Medulla oblongata (tissue), 1 donor: ENCODE measurements around the gene EML4.
A peak's percentile ranks its signal among the peaks of the same experiment; 100 is the strongest.
"Not testable (repeated sequence)": the region's sequence is repeated elsewhere in the genome, so short reads cannot be mapped to it uniquely, and the experiment has no call there.

Experiments used
- DNase-seq: peaks from one replicate; pipeline ENCODE4 v3.0.0-alpha.2; 2015; ENCODE audit errors: extremely low spot score

EML4 gene

GRCh38 chr2:42333579-42333978, 164.4 kb downstream of the EML4 start:
- no peak for DNase-seq

- DNase-seq, result no peak
Observed at GRCh38 chr2:42334220-42334619, 165.1 kb downstream of the EML4 start.

GRCh38 chr2:42334865-42335264, 165.7 kb downstream of the EML4 start:
- DNase-seq, result not testable (repeated sequence)

- DNase-seq, result no peak
Observed at GRCh38 chr2:42335514-42336104, 166.5 kb downstream of the EML4 start.

- no peak for DNase-seq
Observed at GRCh38 chr2:42336361-42336965, 167.3 kb downstream of the EML4 start.

GRCh38 chr2:42337356-42337820, 168.2 kb downstream of the EML4 start:
- no peak for DNase-seq

- DNase-seq, result no peak
Observed at GRCh38 chr2:42337846-42338566, 168.9 kb downstream of the EML4 start.

GRCh38 chr2:42338567-42339190, 169.5 kb downstream of the EML4 start:
- no peak for DNase-seq

GRCh38 chr2:42339191-42339912, 170.2 kb downstream of the EML4 start:
- no peak for DNase-seq

GRCh38 chr2:42340045-42340937, 171.1 kb downstream of the EML4 start:
- DNase-seq, result no peak

GRCh38 chr2:42340938-42341636, 171.9 kb downstream of the EML4 start:
- DNase-seq, result no peak

GRCh38 chr2:42342061-42342794, 173.1 kb downstream of the EML4 start:
- DNase-seq, result peak; percentile 20

GRCh38 chr2:42342795-42343241, 173.7 kb downstream of the EML4 start:
- no peak for DNase-seq

- peak; percentile 17 for DNase-seq
Observed at GRCh38 chr2:42345986-42346385, 176.8 kb downstream of the EML4 start.

- DNase-seq, result not testable (repeated sequence)
Observed at GRCh38 chr2:42346856-42347255, 177.7 kb downstream of the EML4 start.

- DNase-seq, result not testable (repeated sequence)
Observed at GRCh38 chr2:42347518-42347917, 178.4 kb downstream of the EML4 start.

- no peak for DNase-seq
Observed at GRCh38 chr2:42348113-42348805, 179.1 kb downstream of the EML4 start.

GRCh38 chr2:42350434-42351063, 181.4 kb downstream of the EML4 start:
- DNase-seq, result no peak
